Measurements from ENCODE around the gene ZMIZ1.

DNA sequence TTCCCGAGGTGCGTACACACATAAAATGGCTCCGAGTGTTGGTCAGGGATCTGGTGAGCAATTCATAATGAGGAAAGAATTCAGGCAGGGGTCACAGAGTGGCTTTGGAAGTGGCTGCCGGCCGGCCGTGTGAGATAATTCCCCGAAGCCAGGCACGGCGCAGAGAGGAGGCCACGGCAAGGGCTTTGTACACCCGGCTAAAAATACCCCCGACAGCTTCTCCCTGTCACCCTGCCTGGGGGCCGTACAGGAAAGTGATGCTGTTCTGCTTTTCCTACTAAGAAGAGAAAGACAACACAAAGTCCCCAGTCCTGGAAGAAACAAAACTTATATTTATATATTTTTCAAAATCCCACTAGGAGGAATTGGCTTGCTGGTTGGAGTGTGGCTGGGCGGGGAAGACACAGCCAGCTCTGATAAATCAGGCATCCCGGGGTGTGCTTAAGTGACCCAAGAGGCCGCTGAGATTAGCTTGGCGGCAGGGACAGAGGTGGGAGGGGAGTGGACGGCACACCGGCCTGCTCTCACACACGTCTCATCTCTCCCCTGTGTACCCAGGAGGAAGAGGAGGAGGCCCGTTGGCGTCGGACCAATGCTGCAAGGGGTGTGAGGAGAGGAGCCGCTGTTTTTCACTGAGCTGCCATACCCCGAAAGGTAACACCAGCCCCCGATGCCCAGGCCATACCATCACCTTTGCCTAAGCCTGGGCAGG lies 70.5 kb downstream of the ZMIZ1 start:
- TF ChIP-seq REST (IDR thresholded peaks at IDR 0.05; ENCODE audit: insufficient read depth in 1 of 2, low read depth in 2 of 2, low read length in 1 of 2): no peak
- TF ChIP-seq, protein P1, sequence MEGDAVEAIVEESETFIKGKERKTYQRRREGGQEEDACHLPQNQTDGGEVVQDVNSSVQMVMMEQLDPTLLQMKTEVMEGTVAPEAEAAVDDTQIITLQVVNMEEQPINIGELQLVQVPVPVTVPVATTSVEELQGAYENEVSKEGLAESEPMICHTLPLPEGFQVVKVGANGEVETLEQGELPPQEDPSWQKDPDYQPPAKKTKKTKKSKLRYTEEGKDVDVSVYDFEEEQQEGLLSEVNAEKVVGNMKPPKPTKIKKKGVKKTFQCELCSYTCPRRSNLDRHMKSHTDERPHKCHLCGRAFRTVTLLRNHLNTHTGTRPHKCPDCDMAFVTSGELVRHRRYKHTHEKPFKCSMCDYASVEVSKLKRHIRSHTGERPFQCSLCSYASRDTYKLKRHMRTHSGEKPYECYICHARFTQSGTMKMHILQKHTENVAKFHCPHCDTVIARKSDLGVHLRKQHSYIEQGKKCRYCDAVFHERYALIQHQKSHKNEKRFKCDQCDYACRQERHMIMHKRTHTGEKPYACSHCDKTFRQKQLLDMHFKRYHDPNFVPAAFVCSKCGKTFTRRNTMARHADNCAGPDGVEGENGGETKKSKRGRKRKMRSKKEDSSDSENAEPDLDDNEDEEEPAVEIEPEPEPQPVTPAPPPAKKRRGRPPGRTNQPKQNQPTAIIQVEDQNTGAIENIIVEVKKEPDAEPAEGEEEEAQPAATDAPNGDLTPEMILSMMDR (IDR thresholded peaks at IDR 0.05): no peak
